Common myeloid progenitor, CD34-positive (primary cell): ENCODE data around the gene SPATA2L.
"Not testable (repeated sequence)": the region's sequence is repeated elsewhere in the genome, so short reads cannot be mapped to it uniquely, and the experiment has no call there.

Source experiments
- CTCF ChIA-PET: fragments of 350-600 bp; sonication (Branson Sonifier 250); formaldehyde crosslinking; loops from one replicate; lab custom pipeline; 2021; ENCODE audit warnings: antibody characterized with exemption; lab: Charles Lee
- POLR2A ChIA-PET: fragments of 350-600 bp; sonication (Branson Sonifier 250); formaldehyde crosslinking; loops from one replicate; lab custom pipeline; 2021; ENCODE audit warnings: antibody characterized with exemption; lab: Charles Lee
- DNase-seq, 3 donors: peaks; one replicate each; pipeline versions ENCODE4 v3.0.0 to v3.0.0-alpha.2; 2013
- H3K27ac ChIP-seq, 2 experiments: 1 replicate in 1 of 2; 2 replicates in 1 of 2; pipeline ENCODE4 v1.7.0; 2013; ENCODE audit warnings: inconsistent platforms in 2 of 2, low read length in 2 of 2, mild to moderate bottlenecking in 2 of 2, low read depth in 1 of 2, moderate library complexity in 1 of 2; ENCODE audit not compliant: severe bottlenecking in 2 of 2, insufficient read depth in 1 of 2, poor library complexity in 1 of 2
- H3K27me3 ChIP-seq, 5 experiments: replicated peaks in 2 of 5; 1 replicate in 3 of 5; 2 replicates in 2 of 5; pipeline versions ENCODE4 v1.6.1 to v1.7.0; 2013; ENCODE audit warnings: low read length in 4 of 5, mild to moderate bottlenecking in 2 of 5, moderate library complexity in 2 of 5, inconsistent platforms in 1 of 5; ENCODE audit not compliant: insufficient read depth in 5 of 5, control insufficient read depth in 4 of 5
- H3K36me3 ChIP-seq, 4 experiments: 1 replicate in 2 of 4; 2 replicates in 2 of 4; pipeline versions ENCODE4 v1.6.1 to v1.7.0; 2013; ENCODE audit warnings: low read length in 3 of 4, control low read depth in 1 of 4, mild to moderate bottlenecking in 1 of 4; ENCODE audit not compliant: control insufficient read depth in 4 of 4, insufficient read depth in 4 of 4
- H3K4me1 ChIP-seq, 4 experiments: 1 replicate in 3 of 4; 2 replicates in 1 of 4; pipeline versions ENCODE4 v1.6.1 to v1.7.1; 2013; ENCODE audit warnings: low read length in 3 of 4, mild to moderate bottlenecking in 3 of 4, control low read depth in 1 of 4, inconsistent platforms in 1 of 4, moderate library complexity in 1 of 4; ENCODE audit not compliant: control insufficient read depth in 4 of 4, insufficient read depth in 4 of 4; ENCODE audit errors: control extremely low read depth in 1 of 4
- H3K4me3 ChIP-seq, 7 experiments: 1 replicate in 4 of 7; 2 replicates in 3 of 7; pipeline versions ENCODE4 v1.5.1 to v1.7.0; 2013; ENCODE audit warnings: mild to moderate bottlenecking in 7 of 7, low read length in 6 of 7, moderate library complexity in 6 of 7, inconsistent platforms in 2 of 7, low read depth in 2 of 7, control low read depth in 1 of 7; ENCODE audit not compliant: insufficient read depth in 4 of 7, control insufficient read depth in 1 of 7; ENCODE audit errors: extremely low read depth in 1 of 7
- H3K9me3 ChIP-seq, 5 experiments: 1 replicate in 4 of 5; 2 replicates in 1 of 5; pipeline versions ENCODE4 v1.6.1 to v1.7.1; 2013; ENCODE audit warnings: low read length in 4 of 5, mild to moderate bottlenecking in 2 of 5, inconsistent platforms in 1 of 5, low read depth in 1 of 5, moderate library complexity in 1 of 5; ENCODE audit not compliant: control insufficient read depth in 4 of 5, insufficient read depth in 2 of 5; ENCODE audit errors: control extremely low read depth in 1 of 5
- WGBS: methylation state at CpG from one replicate; pipeline ENCODE4 v1.1.5; 2013; ENCODE audit not compliant: insufficient coverage; 5-methylcytosine and 5-hydroxymethylcytosine counted together

Gene SPATA2L

GRCh38 chr16:89686520-89687091, 14.9 kb downstream of the SPATA2L start, which contains the start of gene CDK10:
CDK10 (plus strand) TSS chr16:89686689; CDS start chr16:89686711, 22 bp downstream.
- peaks cover 0 to 29% (median 11%) of the 10 kb centered on the region in 4 experiments for H3K36me3 ChIP-seq
- peak; percentile 83 to 89 (median 84) for DNase-seq
- ChIA-PET CTCF (interaction anchor here (2.8 kb wide), 1 partner anchor 13 kb away, joined by 11 read pairs; no protein-coding TSS in a partner anchor), POLR2A (interaction anchor here (0.5 to 1.1 kb wide), 5 partner anchors 8 to 79 kb away, joined by 3 to 6 read pairs (median 4); no protein-coding TSS in a partner anchor)
- peak within 1 kb of the TSS; percentile 15 to 81 for H3K27ac ChIP-seq
- under 1% methylated on average over 67 of the region's 67 CpGs for WGBS
- H3K27me3 ChIP-seq = no peaks in the 10 kb centered on the region
- peaks cover 0 to 14% (median 12%) of the 10 kb centered on the region in 4 experiments for H3K4me1 ChIP-seq
- H3K9me3 ChIP-seq = peaks cover 0 to 6% (median 0%) of the 10 kb centered on the region in 5 experiments
- peak within 1 kb of the TSS; percentile 64 to 90 (median 77) for H3K4me3 ChIP-seq

GRCh38 chr16:89685916-89686315, 15.6 kb downstream of the SPATA2L start:
- no peak for DNase-seq
- CTCF ChIA-PET = interaction anchor here (1.2 to 2.8 kb wide), 3 partner anchors 10 to 14 kb away, joined by 4 to 11 read pairs (median 4); no protein-coding TSS in a partner anchor
- Histone ChIP-seq H3K4me3 (no peak overlapping the region), H3K4me1 (peaks cover 0 to 14% (median 12%) of the 10 kb centered on the region in 4 experiments), H3K27me3 (no peaks in the 10 kb centered on the region), H3K27ac (no peak overlapping the region), H3K9me3 (peaks cover 0 to 6% (median 0%) of the 10 kb centered on the region in 5 experiments), H3K36me3 (peaks cover 0 to 23% (median 9%) of the 10 kb centered on the region in 4 experiments)
- POLR2A ChIA-PET = interaction anchor here (0.6 to 1.1 kb wide), 3 partner anchors 9 to 17 kb away, joined by 4 to 6 read pairs (median 4); no protein-coding TSS in a partner anchor
- no CpG with 5 or more reads among the region's 1 CpG for WGBS

- WGBS = 100% methylated on average over 1 of the region's 2 CpGs
- CTCF ChIA-PET = no interaction called here
Observed at GRCh38 chr16:89678258-89678657, 23.2 kb downstream of the SPATA2L start.

DNA sequence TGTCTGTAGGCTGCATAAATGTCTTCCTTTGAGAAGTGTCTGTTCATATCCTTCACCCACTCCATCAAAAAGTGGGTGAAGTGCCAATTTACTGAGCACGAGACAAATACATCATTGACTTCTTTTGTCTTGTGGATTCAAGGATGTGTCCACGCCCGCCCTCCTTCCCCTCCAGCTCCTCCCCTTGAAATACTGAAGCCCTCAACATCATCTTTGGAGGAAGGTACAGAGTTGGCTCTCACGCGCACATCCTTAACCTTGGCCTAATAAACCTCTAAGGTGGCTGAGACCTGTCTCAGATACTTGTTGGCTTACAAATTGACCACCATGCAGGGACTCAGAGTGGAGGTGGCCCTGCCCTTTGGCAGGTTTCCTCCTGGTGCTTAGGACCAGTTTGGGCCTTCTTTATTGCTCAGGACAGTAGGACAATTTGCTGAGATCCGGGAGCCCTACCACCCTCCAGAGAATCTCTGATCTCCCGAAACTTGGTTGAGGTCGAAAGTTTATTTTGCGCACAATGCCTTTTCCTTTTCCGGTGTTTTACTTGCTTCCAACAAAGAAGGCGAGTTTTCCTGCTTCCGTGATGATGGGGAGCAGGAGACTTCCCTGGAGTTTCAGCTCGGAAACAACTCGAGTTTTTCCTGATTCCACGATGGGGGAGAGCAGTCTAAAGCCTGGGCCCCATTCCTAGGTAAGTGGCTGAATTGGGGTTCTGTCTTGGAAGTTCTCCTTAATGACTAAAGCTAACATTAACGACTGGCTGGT, 29.1 kb downstream of the SPATA2L start:
- H3K4me1 ChIP-seq = peaks cover 0 to 19% (median 15%) of the 10 kb centered on the region in 4 experiments
- WGBS = 94% methylated on average over 14 of the region's 16 CpGs
- DNase-seq = no peak
- POLR2A ChIA-PET = no interaction called here
- H3K27ac ChIP-seq = no peak overlapping the region
- H3K36me3 ChIP-seq = no peaks in the 10 kb centered on the region
- H3K4me3 ChIP-seq = no peak overlapping the region
- H3K27me3 ChIP-seq = no peaks in the 10 kb centered on the region
- CTCF ChIA-PET = no interaction called here
- H3K9me3 ChIP-seq = no peaks in the 10 kb centered on the region

More at GRCh38 chr16:89678258-89678657, 23.2 kb downstream of the SPATA2L start:
- H3K4me1 ChIP-seq = no peaks in the 10 kb centered on the region
- H3K36me3 ChIP-seq = no peaks in the 10 kb centered on the region
- H3K4me3 ChIP-seq = no peak overlapping the region
- POLR2A ChIA-PET = no interaction called here
- DNase-seq = peak in 2 of 3 donors; percentile 28 to 36
- no peaks in the 10 kb centered on the region for H3K27me3 ChIP-seq
- H3K9me3 ChIP-seq = peaks cover 0 to 3% (median 0%) of the 10 kb centered on the region in 5 experiments
- no peak overlapping the region for H3K27ac ChIP-seq

DNA sequence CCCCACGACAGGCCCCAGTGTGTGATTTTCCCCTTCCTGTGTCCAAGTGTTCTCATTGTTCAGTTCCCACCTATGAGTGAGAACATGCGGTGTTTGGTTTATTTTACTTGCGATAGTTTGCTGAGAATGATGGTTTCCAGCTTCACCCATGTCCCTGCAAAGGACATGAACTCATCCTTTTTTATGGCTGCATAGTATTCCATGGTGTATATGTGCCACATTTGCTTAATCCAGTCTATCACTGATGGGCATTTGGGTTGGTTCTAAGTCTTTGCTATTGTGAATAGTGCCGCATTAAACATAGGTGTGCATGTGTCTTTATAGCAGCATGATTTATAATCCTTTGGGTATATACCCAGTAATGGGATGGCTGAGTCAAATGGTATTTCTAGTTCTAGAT, 29.9 kb downstream of the SPATA2L start:
- POLR2A ChIA-PET = not testable (repeated sequence)

DNA sequence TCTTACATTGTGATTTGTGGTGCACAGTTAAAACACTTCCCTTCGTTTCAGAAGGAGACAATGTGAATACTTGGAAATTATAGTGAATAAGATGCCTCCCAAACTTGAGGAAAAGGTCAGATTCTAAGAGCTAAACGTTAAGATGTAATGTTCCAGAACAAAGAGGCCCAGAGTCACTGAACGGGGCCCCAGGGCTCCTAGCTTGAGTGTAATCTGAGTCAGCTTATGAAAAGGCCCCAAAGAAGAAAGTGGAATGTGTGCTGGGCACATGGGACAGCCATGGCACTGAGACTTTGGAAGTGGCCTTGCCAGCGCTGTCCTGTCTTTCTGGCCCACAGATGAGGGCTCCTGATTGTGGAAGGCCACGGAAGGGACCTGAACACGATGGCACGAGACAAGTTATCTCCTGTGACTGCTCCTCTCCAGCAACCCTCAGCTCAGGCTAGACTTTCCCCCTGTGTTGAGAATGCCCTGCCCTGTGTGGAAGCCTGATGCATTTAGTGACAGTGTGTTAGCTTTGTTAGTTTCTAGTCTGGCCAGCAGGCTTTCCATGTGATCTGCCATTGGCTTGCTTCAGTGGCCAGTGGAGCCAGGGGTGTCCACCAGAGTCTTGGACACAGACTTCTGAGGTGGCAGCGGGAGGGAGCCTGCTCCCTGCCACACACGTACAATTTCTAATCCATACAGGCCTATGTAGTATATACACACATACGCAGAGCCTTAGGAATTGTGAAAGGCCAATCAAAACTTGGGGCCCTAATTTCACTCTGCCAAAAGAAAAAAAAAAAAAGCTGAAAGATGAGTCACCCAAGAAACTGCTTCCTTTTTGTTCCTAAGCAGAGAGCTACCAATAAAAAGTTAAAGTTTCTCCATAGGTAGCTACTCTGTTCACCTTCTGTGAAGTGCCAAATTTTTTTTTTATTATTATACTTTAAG, 30.7 kb downstream of the SPATA2L start:
- 93% methylated on average over 7 of the region's 10 CpGs for WGBS
- no peak overlapping the region for H3K27ac ChIP-seq
- ChIA-PET POLR2A (interaction anchor here (0.6 to 0.7 kb wide), 2 partner anchors 13 to 179 kb away, joined by 3 to 4 read pairs; no protein-coding TSS in a partner anchor), CTCF (interaction anchor here (0.6 to 1.3 kb wide), 3 partner anchors 25 to 212 kb away, joined by 3 to 4 read pairs (median 3); no protein-coding TSS in a partner anchor)
- H3K9me3 ChIP-seq = peaks cover 0 to 4% (median 0%) of the 10 kb centered on the region in 5 experiments
- no peak overlapping the region for H3K4me3 ChIP-seq
- DNase-seq = peak in 2 of 3 donors; percentile 51 to 58
- H3K4me1 ChIP-seq = peaks cover 0 to 19% (median 15%) of the 10 kb centered on the region in 4 experiments
- no peaks in the 10 kb centered on the region for H3K27me3 ChIP-seq
- H3K36me3 ChIP-seq = no peaks in the 10 kb centered on the region

More for the DNA sequence above, 29.9 kb downstream of the SPATA2L start:
- H3K27ac ChIP-seq, H3K36me3 ChIP-seq, H3K27me3 ChIP-seq, H3K9me3 ChIP-seq, H3K4me3 ChIP-seq, DNase-seq: not testable (repeated sequence)
- 95% methylated on average over 3 of the region's 4 CpGs for WGBS
- CTCF ChIA-PET = interaction anchor here (0.6 to 1.3 kb wide), 3 partner anchors 24 to 211 kb away, joined by 3 to 4 read pairs (median 3); no protein-coding TSS in a partner anchor
- peaks cover 0 to 19% (median 15%) of the 10 kb centered on the region in 4 experiments for H3K4me1 ChIP-seq
